GM13977 (cell line): ENCODE results near the gene IPCEF1.
"Not testable (repeated sequence)": the region's sequence is repeated elsewhere in the genome, so short reads cannot be mapped to it uniquely, and the experiment has no call there.

Experiments used
- DNase-seq: peaks from one replicate; pipeline ENCODE4 v3.0.0; 2012; ENCODE audit warnings: low spot score
- in situ Hi-C: fragments of 300-500 bp; cut with MboI; formaldehyde crosslinking; loops from one replicate; pipeline ENCODE4 v1.12.0; 2022; ENCODE audit warnings: low sequenced_read_pairs, low pct_unique_long_range_greater_than_20kb, mixed read lengths, inconsistent platforms; ENCODE audit not compliant: unreplicated experiment
- TF ChIP-seq, protein P1 (sequence below): IDR thresholded peaks from 2 replicates; pipeline ENCODE4 v1.5.1; 2012; ENCODE audit warnings: mild to moderate bottlenecking, control low read depth; ENCODE audit not compliant: insufficient read depth; ENCODE audit errors: extremely low read depth, missing control alignments

The IPCEF1 gene

DNA sequence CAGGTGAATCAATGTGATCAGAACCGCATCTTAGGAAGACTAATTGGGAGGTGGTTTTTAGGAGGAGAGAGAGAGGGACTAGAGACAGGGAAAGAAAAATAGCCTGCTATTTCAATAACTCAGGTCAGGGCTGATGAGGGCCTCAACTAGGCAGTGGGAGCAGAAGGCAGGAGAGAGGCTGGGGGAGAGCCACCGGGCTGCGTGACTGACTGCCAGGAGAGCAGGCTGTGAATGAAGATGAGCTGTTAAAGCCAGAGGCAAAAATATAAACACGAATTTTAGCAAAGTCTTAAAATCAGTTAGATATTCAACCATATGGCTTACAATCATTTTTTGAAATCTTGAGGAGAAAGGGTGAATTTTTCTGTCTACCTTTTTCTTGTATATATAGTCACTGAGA lies 149.6 kb downstream of the IPCEF1 start:
- no peak for DNase-seq
- in situ Hi-C loops, result no loop called here
- TF ChIP-seq, protein P1, sequence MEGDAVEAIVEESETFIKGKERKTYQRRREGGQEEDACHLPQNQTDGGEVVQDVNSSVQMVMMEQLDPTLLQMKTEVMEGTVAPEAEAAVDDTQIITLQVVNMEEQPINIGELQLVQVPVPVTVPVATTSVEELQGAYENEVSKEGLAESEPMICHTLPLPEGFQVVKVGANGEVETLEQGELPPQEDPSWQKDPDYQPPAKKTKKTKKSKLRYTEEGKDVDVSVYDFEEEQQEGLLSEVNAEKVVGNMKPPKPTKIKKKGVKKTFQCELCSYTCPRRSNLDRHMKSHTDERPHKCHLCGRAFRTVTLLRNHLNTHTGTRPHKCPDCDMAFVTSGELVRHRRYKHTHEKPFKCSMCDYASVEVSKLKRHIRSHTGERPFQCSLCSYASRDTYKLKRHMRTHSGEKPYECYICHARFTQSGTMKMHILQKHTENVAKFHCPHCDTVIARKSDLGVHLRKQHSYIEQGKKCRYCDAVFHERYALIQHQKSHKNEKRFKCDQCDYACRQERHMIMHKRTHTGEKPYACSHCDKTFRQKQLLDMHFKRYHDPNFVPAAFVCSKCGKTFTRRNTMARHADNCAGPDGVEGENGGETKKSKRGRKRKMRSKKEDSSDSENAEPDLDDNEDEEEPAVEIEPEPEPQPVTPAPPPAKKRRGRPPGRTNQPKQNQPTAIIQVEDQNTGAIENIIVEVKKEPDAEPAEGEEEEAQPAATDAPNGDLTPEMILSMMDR, result no peak

DNA sequence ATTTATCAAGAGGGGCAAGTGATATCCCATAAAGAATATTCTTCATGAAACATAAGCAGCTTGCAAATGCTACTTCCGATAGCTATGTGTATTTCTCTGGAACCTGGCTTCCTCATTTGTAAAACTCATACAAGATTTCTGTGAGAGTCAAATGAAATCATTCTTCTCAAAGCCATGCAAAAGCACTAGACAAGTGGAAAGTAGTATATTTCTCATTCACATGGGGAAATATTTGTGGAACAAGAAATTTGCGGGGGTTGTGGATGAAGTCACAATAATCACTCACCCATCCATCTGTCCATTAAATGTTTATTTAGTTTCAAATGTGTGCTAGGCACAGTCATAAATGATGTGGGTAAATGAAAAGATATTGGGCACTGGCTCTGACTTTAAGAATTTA lies 150.5 kb downstream of the IPCEF1 start:
- in situ Hi-C loops, result no loop called here
- DNase-seq, result no peak
- TF ChIP-seq, protein P1, result no peak

DNA sequence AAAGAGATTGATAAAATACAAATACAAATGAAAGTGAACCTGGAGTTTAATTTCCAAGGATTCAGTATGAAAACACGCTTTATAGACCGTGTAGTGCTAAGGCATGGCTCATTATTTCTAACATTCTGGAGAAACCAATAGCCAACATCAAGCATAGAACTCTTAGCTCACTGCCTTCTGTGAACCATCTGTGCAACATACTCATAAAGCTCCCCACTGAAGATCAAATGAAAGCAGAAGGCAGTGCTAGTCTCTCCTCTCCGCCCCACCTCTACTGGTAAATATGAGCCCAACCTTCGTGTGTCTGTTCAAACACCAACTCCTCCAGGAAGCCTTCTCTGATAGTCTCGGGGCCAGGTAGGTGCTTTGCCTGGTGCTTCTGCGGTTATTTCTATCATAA lies 153.6 kb downstream of the IPCEF1 start:
- DNase-seq, result no peak
- TF ChIP-seq, protein P1, result no peak
- in situ Hi-C loops, result no loop called here

DNA sequence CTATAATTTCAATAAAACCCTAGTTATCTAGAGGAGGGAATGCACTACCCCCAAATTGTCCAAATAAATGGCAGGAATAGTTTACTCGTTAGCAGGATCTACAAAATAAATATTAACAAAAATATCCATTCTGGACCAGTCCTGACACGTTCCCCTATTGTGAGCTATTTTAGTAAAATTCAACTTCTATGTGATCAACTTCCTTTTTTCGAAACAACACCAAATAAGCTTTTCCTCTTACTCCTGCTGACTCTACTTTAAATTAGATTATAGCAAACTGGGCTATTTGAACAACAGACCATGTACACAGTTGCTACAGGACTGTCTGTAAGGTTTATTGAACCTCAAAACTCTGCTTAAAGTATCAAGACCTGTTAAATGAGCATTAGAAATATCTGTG lies 154.3 kb downstream of the IPCEF1 start:
- DNase-seq, result no peak
- in situ Hi-C loops, result no loop called here
- TF ChIP-seq, protein P1, result no peak

DNA sequence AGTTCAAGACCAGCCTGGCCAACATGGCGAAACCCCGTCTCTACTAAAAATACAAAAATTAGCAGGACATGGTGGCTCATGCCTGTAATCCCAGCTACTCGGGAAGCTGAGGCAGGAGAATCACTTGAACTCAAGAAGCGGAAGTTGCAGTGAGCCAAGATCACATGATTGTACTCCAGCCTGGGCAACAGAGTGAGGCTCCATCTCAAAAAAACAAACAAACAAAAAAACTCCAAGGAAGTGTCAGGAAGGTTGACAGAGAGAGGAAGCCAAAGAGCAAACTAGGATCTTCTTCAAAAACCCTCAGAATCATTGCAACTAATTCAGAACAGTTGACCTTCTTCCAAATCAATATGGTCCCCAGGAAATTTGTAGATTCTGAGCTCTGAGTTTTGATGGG lies 154.9 kb downstream of the IPCEF1 start:
- DNase-seq, in situ Hi-C loops: not testable (repeated sequence)

DNA sequence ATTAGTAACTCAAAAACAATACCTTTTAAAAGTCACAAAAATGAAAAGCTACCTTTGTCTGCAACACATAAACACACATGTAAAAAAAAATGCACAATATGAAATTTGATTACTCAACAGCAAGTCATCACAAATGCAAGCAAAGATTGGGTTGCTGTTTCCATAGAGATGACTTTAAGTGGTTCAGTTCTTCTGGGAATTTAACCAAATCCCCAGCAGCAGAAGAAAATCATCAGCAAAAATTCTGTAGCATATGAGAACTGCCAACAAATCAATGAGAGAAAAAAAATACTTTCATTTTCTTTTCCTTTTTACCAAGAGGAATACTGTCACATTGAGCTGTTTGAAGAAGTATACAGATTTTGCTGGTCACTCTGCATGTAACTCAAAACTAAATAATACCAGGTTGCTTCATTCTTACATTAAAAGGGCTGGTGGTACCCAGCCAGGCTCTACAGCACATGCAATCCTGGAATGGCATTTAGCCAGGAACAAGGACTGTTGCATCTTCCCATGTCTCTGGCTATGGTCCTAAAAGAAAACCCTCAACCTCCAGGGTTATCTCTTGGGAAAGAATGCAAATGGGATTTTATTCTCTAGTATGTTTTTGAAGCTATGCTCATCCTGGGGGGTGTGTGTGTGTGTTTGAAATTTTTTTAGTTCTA lies 159.3 kb downstream of the IPCEF1 start:
- TF ChIP-seq, protein P1, result no peak
- DNase-seq, result no peak
- in situ Hi-C loops, result no loop called here

DNA sequence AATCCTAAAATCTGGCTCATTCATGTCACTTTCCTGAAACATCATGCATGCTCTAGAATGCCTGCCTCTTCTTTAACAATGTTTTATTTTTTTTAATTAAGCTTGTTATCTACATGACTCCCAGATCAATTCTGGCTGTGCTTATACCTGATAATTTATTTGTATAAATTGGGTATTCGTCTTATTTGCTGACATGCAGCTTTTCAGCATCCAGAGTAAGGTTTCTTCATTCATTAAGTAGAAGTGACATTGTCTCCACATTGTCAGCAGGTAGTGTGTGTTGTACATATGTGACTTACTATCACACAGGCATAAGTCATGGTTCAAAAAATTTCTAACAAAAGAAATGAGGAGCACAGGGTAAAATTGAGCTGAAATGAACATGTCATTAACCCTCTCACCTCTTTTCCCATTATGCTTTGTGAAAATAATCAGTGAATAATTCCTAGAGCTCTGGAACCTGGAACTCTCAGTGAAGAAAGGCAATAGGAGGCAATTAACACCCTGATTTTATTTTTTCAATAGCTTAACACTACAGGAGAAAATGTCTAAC lies 160.2 kb downstream of the IPCEF1 start:
- no peak for DNase-seq
- TF ChIP-seq, protein P1, result no peak
- in situ Hi-C loops, result no loop called here
